Endothelial cell of hepatic sinusoid (primary cell): Measurements from ENCODE around the gene ANKRD9.
"Not testable (repeated sequence)": the region's sequence is repeated elsewhere in the genome, so short reads cannot be mapped to it uniquely, and the experiment has no call there.

Source experiments
- in situ Hi-C: cut with HindIII; loops from 2 replicates; pipeline ENCODE4 v1.10.0; 2017; ENCODE audit warnings: low sequenced_read_pairs

ANKRD9 gene, protein sequence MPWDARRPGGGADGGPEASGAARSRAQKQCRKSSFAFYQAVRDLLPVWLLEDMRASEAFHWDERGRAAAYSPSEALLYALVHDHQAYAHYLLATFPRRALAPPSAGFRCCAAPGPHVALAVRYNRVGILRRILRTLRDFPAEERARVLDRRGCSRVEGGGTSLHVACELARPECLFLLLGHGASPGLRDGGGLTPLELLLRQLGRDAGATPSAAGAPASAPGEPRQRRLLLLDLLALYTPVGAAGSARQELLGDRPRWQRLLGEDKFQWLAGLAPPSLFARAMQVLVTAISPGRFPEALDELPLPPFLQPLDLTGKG

DNA sequence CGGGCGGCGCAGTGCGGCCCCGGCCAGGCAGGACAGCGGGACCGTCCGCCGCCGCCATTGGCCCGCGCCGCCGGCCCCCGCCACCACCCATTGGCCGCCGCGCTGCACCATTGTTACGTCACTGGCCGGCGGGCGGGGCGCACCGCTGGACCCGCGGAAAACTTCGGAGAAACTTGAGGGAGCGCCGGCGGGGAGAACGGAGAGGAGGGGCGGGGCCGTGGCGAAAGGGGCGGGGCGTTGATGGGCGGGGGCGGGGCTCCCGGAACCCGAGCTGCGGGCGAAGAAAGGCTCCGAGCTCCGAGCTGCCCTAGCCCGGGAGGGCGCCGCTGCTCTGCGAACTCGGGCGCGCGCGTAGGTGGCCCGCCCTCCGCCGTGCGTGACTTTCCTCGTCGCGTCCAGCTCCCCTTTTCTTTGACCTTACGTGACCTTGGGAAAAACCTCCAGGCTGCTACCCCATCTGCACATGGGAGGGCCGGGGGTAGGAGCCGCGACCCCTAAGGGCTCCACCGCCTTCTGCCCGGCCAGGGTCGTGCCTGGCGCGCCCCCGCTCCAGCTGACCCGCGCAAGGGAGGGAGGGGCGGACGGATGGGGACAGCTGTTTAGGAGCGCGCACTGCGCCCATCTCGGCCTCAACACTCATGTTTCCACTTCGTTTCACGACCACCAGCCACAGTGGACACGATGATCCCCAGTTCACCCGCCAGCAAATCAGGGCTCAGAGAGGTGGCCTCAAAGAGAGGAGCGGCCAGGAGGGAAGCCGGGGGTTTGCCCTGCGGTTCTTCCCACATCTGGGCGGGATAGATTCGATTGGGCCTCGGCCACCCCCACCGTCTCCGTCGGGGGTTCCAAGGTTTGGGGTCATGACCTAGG lies at the start of gene ANKRD9:
ANKRD9 (minus strand) TSS at position 31 of the 870 bp plus-strand sequence. CDS start 1,887 bp downstream, outside the sequence.
- in situ Hi-C loops = loop anchor here (5.0 kb wide), 2 partner anchors 68 to 77 kb away; no protein-coding TSS in a partner anchor

DNA sequence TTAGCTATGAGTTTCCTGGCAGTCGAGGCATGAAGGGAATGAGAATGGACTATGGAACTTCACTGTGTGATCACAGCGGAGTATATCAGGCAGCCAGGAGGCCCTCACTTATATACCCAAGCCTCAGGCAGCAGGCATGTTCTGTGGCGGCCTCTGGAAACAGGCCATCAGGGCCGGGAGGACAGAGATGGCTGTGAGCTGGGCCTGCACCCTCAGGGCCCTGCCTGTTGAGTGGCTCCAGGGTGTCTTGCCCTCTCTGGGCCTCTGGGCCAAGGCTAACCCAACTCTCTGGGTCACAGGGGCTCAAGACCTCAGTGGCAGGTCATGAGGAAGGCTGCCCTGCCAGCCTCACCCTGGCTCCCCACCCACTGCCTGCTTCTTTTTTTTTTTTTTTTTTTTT lies 49.0 kb upstream of the ANKRD9 start:
- in situ Hi-C loops = no loop called here

DNA sequence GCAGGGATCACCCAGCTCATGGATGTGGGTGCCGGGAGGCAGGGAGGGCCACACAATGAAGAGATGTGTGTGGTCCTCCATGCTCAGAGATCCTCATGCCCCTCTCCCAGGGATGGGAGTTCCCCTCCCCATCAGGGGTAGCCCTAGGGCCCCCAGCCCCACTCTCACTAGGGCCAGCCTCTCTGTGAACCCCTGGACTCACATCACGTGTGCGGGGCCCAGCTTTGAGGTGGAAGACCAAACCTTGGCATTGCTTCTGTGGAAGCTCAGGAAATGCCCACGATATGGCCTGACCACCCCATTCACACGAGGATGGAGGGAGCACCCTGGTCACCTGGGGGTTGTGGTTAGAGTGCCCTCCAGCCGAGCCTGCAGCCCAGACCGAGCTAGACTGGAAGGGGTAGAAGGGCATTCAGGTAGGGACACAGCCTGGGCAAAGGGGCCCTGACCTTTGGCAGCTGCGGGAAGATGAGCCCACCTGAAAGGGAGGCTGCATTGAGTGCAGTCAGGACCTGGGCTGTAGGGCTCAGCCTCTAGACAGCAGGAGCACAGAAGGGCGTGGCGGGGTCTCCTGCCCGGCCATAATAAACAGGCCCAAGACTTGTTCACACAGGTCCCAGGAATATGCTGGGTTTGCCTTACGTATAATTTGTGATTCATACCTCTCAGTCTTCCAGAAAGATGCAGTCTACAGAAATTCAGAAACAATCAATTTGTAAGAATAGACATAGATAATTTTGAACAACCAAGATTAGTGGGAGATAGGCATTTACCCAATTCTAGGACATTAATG lies 48.1 kb upstream of the ANKRD9 start:
- in situ Hi-C loops = no loop called here

DNA sequence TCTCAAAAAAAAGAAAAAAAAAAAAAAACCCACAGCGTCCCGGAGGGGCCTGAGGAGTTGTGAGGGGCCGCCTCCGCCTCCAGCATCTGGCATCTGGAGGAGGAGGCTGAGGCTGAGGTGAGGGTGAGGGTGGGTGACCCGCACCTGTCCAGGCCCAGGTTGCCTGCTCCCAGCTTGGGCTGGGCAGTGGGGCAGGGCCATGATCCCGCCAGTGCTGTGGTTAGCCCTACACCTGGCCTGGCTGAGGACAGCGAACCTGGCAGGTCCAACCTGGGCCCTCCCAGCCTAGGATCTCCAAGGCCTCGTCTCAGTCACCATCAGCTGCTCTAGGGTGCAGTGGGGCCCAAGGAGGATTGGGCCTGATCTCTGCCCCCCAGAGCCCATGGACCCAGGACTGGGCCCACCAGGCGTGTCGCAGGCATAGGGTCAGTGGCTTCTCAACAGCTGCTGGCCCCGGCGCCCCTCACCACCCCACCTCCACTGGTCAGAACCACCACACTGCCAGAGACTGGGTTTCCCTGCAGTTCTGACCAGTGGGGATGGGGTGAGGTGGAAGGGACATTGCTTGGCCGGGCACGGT lies 46.6 kb upstream of the ANKRD9 start:
- in situ Hi-C loops = no loop called here

DNA sequence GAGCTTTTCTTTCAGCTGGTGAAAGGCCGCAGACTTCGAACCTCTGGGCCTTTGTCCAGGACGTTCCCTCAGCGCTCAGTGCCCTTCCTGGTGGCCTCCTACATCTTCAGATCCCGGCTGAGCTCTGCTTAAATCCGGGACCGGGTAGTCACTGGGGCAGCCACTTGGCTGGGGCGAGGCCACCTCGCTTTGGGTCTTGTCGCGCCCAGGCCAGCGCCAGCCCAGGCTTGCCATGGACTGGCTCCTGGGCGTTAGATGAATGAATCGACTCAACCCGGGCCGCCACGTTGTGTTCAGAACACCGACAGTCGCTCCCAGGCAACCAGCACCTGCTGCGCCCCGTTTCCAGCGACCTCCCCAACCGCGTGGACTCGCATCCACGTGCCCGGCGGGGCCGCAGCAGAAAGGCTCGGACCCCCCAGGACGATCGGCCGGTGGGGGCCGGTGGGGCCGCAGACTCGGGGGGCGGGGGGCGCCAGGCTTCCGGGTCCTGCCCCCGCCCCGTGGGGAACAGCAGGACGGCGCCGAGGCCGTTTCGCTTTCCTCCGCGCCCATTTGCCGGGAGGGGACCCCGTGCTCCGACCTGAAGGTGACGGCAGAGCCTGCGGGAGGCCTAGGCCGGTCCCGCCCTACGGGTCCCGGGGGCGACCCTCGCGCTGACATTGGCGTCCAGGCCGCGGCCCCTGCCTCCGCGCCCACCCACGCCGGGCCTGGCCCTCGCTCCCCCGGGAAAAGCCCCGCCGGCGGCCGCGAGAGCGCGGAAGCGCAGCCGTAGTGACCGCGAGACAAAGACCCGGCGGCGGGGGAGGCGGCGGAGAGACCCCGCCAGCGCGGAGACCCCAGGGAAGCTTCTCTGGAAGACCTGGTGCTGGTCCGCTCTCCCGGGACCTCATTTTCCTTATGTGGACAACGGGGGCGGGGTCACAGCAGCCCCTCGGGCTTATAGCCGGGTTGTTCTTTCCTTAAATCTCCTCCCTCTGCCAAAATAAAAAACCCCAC lies 45.5 kb upstream of the ANKRD9 start:
- in situ Hi-C loops = no loop called here

DNA sequence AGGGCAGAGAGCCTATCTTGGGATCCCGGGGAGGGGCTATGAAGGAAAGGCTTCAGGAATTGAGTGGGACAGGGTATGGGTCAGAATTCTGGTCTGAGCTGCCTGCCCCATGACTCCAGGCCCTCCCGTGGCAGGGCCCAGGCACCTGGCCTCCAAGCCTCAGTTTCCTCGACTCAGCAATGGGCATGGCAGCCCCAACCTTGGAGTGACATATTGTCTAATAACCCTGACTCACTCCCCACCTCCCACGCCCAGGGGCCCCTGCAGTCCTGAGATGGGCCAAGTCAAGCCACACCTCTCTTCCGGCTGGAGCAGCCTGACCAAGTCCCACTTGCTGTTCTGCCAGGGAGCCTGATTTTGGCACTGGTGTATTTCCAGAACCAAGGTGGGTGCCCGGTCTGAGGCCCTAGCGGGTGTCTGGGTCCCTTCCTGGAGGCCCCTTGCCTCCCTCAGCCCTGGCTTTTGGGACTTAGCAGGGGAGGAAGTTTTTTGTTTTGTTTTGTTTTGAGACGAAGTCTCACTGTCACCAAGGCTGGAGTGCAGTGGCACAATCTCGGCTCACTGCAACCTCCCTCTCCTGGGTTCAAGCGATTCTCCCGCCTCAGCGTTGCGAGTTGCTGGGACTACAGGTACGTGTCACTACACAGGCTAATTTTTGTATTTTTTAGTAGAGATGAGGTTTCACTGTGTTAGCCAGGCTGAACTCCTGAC lies 42.6 kb upstream of the ANKRD9 start:
- in situ Hi-C loops = no loop called here

DNA sequence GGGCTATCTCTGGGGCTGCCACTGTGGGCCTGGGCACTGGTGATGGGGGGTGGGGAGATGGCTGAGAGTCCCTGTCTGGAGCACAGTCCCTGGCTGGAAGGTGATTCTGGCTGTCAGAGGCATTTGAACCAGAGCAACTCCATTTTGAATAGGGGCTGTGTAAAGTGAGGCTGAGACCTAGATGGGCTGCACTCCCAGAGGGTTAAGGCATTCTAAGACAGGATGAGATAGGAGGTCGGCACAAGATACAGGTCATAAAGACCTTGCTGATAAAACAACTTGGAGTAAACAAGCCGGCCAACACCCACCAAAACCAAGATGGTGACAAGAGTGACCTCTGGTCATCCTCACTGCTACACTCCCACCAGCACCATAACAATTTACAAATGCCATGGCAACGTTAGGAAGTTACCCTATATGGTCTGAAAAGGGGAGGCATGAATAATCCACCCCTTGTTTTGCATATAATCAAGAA lies 41.4 kb upstream of the ANKRD9 start:
- in situ Hi-C loops = not testable (repeated sequence)

DNA sequence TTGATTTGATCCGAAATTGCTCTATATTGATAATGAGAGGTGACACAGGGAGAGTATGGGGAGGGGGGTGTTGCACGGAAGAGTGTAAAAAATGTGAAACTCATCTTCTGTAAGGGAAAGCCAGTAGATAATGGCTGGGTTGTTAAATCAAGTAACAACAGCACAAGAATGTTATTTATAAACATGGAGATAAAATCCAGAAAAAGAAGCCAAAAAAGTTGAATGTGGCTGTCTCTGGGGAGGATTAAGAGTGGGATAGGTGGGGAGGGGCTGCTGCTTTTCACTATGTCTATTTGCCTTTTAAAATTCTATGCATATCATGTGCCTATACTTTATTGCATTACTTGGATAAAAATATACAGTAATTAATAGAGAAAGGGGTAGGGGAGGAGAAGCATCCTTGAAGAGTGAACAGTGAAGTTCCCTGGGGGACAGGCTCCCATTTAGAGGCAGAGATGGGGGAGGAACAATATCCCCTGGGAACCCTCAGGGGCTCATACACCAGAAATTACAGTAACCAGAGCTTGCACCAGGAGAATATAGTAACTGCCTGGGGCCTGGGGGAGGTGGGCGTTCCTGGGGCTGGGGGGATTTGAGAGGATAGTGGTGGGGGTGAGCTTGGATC lies 39.2 kb upstream of the ANKRD9 start:
- in situ Hi-C loops = no loop called here

DNA sequence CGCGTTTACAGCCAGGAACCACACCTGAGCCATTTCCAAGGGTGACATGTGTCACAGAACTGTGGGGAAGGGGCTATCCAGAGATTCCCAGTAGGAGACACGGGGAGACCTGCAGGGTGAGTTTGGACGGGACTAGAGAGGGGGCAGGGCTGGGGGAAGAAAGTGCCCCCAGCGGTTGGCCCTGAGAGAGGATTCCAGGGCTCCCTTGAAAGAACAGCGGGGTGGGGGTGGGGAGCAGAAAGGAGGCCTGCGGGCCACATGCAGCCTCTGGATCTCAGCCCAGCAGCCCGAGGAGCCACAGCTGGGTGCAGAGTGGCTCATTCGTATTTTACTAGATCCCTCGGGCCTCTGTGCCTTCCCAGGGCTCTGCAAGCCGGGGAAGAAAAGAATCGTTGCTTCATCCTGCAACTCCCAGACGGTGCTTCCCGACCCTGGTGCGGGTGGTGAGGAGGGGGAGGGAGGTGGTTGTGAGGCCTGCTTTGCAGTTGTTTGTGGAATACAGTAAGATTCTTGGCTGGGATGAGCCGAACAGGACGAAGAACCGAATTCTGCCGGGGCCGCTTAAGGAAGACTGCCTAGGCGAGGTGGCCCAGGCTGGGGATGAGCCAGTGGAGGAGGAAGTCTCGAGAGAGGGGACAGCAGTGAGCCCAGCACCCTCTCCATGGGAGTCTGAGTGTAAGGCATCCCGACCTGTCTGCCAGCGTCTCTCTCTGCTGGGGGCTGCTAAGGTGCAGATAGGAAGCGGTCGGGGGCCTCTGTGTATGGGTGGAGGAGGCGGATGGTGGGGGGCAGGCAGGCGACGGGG lies 36.1 kb upstream of the ANKRD9 start:
- in situ Hi-C loops = no loop called here

DNA sequence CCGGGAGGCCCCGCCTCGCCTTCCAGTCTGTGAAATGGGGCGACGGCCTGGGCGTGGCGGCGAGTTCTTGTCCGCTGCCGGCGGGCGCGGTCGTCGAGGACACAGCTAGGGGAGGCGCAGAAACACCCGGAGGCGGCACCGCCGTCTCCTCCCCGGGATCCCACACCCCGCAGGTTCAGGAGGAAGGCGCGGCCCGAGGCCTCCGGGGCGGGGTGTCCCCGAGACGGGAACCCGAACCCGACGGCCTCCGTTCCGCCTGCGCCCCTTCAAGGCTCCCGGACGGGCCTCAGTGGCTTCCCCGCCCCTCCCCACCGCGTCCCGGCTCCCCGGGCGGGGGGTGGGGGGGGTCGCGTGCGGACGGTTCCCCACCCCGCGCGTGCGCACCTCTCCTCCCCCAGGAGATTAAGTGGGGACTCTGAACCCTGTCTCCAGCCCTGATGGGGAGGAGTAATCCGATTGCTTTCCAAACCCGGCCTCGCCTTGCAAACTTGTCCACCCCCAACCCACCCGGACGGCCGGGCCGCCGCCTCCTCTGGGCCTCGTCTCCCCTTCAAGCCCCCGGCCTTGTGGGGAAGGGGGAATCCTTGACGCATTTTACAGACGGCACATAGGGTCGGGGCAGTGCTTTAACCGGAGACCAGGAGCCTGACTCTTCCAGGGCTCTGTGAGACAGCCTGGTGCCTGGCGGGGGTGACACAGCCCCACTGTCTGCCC lies 35.3 kb upstream of the ANKRD9 start:
- in situ Hi-C loops = no loop called here

DNA sequence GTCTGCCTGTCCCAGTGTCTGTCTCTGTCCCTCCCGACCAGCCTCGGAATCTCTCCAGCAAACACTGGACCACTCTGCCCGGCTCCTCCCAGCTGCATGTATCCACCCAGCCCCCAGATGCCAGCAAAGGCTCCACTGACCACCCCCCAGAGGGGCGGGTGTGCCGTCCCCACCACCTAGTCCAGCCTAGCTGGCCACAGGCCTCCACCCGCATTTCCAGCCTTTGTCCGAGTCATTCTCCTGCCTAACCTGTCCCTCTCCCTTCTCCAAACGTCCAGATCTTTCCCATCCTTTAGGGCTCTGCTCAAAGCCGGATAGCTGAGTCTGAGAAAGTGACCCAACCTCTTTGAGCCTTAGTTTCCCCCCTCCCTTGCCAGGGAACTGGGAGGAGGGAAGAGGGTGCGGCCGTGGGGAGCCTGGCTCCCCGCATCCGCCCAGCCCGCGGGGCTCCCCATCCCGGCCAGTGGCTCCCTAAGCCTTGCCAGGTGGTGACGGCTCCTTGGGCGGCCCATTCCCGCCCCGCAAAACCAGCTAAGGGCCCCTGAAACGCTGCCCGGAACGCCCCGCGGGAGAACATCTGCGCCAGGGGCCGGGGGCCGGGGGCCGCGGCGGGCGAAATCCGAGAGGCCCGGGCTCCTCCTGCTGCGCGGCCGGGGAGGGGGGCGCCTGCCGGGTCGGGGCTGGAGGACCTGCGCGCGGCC lies 34.6 kb upstream of the ANKRD9 start:
- in situ Hi-C loops = no loop called here

DNA sequence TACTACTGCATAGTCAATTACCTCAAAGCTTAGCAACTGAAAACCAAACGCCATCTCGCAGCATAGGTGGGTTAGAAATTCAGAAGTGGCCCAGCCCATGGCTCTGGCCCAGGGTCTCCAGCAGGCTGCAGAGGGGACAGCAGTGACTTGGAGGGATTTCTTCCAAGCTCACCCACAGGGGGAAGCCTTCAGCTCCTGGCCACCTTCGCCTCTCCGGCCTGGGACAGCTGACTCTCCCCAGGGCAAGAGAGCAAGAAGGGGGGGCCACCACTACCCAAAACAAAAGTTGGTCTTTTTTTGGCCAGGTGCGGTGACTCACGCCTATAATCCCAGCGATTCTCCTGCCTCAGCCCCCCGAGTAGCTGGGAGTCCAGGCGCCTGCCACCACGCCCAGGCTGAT lies 32.2 kb upstream of the ANKRD9 start:
- in situ Hi-C loops = no loop called here

DNA sequence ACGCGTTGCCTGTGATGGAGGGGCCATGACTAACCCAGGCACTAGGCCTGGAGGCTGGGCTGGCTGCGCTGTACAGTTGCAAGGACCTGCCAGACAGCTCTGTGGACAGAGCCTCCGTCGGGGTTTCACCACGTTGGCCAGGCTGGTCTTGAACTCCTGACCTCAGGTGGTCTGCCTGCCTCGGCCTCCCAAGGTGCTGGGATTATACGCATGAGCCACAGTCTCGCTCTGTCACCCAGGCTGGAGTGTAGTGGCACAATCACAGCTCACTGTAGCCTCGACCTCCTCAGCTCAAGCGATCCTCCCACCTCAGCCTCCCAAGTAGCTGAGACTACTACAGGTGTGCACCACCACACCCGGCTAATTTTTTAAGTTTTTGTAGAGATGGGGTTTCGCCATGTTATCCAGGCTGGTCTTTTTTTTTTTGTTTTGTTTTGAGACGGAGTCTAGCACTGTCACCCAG lies 31.5 kb upstream of the ANKRD9 start:
- in situ Hi-C loops = not testable (repeated sequence)

DNA sequence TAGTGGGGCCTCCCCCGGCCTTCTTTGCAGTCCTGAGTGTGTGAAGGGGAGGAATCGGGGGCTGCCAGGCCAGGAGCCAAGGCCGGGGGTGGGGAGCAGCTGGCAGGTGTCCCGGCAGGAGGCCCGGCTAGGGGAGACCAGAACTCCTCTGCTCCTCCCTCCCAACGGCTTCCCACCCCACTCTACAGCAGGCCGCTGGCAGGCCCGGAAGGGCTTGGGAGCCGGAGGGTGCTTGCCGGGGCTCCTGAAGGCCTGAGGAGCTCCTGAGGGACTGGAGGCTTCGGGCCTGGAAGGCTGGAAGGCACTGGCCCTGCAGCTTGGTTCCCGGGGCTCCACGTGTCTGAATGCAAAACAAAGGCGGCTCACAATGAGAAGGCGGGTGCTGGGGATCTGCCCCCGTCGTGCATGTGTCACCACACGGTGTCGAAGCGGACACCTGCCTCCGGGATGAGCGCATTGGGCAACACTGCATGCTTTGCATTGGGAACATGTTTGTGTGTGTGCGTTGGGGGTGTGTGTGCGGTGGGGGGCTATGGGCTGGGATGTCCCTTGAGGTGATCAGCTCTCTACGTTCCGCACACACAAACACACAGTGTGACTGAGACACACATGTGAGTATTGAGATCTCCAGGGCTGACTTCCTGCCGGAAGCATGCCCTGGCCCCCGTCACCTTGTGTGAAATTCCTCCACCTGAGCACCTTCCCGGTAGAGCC lies 30.9 kb upstream of the ANKRD9 start:
- in situ Hi-C loops = no loop called here

DNA sequence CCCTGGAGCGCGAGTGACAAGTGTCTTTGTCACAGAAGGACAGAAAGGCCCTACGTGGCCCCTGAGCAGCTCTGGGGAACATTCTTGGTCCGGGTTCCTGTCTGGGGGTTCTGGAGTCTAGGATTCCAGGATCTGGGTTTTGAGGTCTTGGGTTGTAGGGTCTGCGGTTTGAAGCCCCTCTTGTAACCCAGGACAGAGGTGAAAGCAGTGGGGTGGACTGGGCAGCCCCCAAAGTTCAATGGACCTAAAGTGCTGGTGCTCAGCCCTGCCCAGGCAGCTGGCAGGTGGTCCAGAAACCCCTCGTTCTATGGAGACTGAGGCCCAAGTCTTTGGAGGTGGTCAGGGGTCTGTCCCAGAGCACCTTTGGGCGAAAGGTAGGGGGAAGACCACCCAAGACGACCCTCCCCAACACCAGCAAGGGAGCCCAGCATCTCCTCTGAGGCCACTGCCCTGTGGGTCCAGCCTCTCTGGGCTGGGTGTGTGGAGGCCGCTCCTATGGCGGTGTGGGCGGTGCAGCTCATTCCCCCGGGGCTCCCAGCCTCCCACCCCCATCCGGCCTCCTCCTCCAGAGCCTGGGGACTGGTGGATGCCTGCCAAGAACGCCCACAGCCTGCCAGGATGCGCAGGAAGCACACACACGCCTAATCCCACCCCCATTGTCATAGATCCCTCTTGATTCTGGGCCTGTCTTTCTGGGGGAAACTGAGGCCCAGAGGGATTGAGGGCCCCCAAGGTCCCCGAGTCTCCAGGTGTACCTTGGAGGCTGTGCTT lies 30.2 kb upstream of the ANKRD9 start:
- in situ Hi-C loops = no loop called here
